CD4-positive, alpha-beta T cell (primary cell): ENCODE measurements around the gene EPB41L4B. TPM values are rescaled to one million over a fixed set of nuclear protein-coding genes. Genes with fewer than 3 reads are reported as not detected.

Source experiments
- ATAC-seq: fragments of 200-7000 bp; cut with Tn5 transposase; one replicate; pipeline ENCODE4 v1.10.0; 2022; ENCODE audit warnings: mild to moderate bottlenecking; ENCODE audit not compliant: poor library complexity
- CTCF ChIA-PET: fragments of 350-600 bp; sonication (Branson Sonifier 250); formaldehyde crosslinking; loops from one replicate; lab custom pipeline; 2021; ENCODE audit warnings: antibody characterized with exemption, inconsistent platforms; lab: Charles Lee
- POLR2A ChIA-PET: fragments of 350-600 bp; sonication (Branson Sonifier 250); formaldehyde crosslinking; loops from one replicate; lab custom pipeline; 2021; ENCODE audit warnings: antibody characterized with exemption, inconsistent platforms; lab: Charles Lee
- DNase-seq, 14 experiments: peaks; one replicate each; pipeline ENCODE4 v3.0.0-alpha.2; 2013 to 2020; ENCODE audit warnings: mixed read lengths in 2 of 14
- H3K27ac ChIP-seq, 2 donors: one replicate each; pipeline versions ENCODE4 v1.5.1 to v1.7.0; 2013; ENCODE audit warnings: low read length in 2 of 2, low read depth in 1 of 2, mild to moderate bottlenecking in 1 of 2
- H3K27me3 ChIP-seq, 2 experiments: 1 replicate in 1 of 2; 2 replicates in 1 of 2; pipeline versions ENCODE4 v1.6.1 to v1.7.0; 2013; ENCODE audit warnings: low read length in 2 of 2, control low read depth in 1 of 2, mild to moderate bottlenecking in 1 of 2, moderate library complexity in 1 of 2; ENCODE audit not compliant: insufficient read depth in 2 of 2, control insufficient read depth in 1 of 2
- H3K36me3 ChIP-seq: one replicate; pipeline ENCODE4 v1.6.1; 2013; ENCODE audit warnings: low read length, control low read depth; ENCODE audit not compliant: insufficient read depth
- H3K4me1 ChIP-seq: one replicate; pipeline ENCODE4 v1.6.1; 2013; ENCODE audit warnings: low read length, control low read depth; ENCODE audit not compliant: insufficient read depth
- H3K4me3 ChIP-seq: one replicate; pipeline ENCODE4 v1.5.1; 2013; ENCODE audit warnings: mild to moderate bottlenecking, low read length, moderate library complexity
- H3K9me3 ChIP-seq, 2 experiments: 1 replicate in 1 of 2; 2 replicates in 1 of 2; pipeline versions ENCODE4 v1.6.1 to v1.7.0; 2013; ENCODE audit warnings: low read length in 2 of 2, mild to moderate bottlenecking in 2 of 2, control low read depth in 1 of 2, moderate library complexity in 1 of 2; ENCODE audit not compliant: control insufficient read depth in 1 of 2, insufficient read depth in 1 of 2
- H3K27ac Mint-ChIP-seq: one replicate; pipeline ENCODE4 v1.8.0; 2020; ENCODE audit warnings: mixed read lengths
- H3K27me3 Mint-ChIP-seq: one replicate; pipeline ENCODE4 v1.8.0; 2021; ENCODE audit warnings: mixed read lengths
- H3K36me3 Mint-ChIP-seq: one replicate; pipeline ENCODE4 v1.8.0; 2021; ENCODE audit warnings: low read depth, mixed read lengths
- H3K4me1 Mint-ChIP-seq: one replicate; pipeline ENCODE4 v1.8.0; 2021; ENCODE audit warnings: low read depth, mixed read lengths
- H3K4me3 Mint-ChIP-seq: one replicate; pipeline ENCODE4 v1.8.0; 2020; ENCODE audit warnings: mild to moderate bottlenecking, mixed read lengths
- H3K9me3 Mint-ChIP-seq: one replicate; pipeline ENCODE4 v1.8.0; 2020; ENCODE audit warnings: mixed read lengths
- CTCF ChIP-seq: fragments of 200-600 bp; IDR thresholded peaks from one replicate; pipeline ENCODE4 v1.8.0; 2022; ENCODE audit warnings: antibody characterized with exemption, mild to moderate bottlenecking
- intact Hi-C, 2 experiments: fragments of 100-400 bp; cut with DNase I in 1 of 2; cut with micrococcal nuclease in 1 of 2; formaldehyde crosslinking; loops; one replicate each; pipeline versions ENCODE4 v1.15.1 to v1.9.0; 2023 to 2025; cut with DNase I, micrococcal nuclease
- total RNA-seq, 174 experiments: library from RNA in 2 of 174; stranded (reverse) in 2 of 174; gene quantifications; one replicate each; pipeline ENCODE4 v1.2.3 and lab custom pipeline; 2021 to 2026

EPB41L4B gene
- total RNA-seq, 2 experiments from 2014 or later: not detected

GRCh38 chr9:109311731-109312130 is 9.1 kb downstream of the EPB41L4B start:
- no peak overlapping the region for H3K4me3 Mint-ChIP-seq
- H3K27me3 Mint-ChIP-seq: peaks cover 72% of the 10 kb centered on the region
- no peaks in the 10 kb centered on the region for H3K9me3 Mint-ChIP-seq
- TF ChIP-seq CTCF: no peak
- peaks cover 15 to 20% of the 10 kb centered on the region in 2 experiments for H3K27me3 ChIP-seq
- H3K9me3 ChIP-seq: no peaks in the 10 kb centered on the region
- H3K4me1 ChIP-seq: no peaks in the 10 kb centered on the region
- DNase-seq (no peak), ATAC-seq (no peak)
- no peaks in the 10 kb centered on the region for H3K4me1 Mint-ChIP-seq
- no peak overlapping the region for H3K4me3 ChIP-seq
- ChIA-PET POLR2A (no interaction called here), CTCF (no interaction called here)
- H3K27ac ChIP-seq: no peak overlapping the region
- H3K36me3 ChIP-seq: no peaks in the 10 kb centered on the region
- no peak overlapping the region for H3K27ac Mint-ChIP-seq
- H3K36me3 Mint-ChIP-seq: no peaks in the 10 kb centered on the region
- intact Hi-C loops: no loop called here

GRCh38 chr9:109311286-109311685 is 9.6 kb downstream of the EPB41L4B start:
- Histone ChIP-seq H3K36me3 (no peaks in the 10 kb centered on the region), H3K4me1 (no peaks in the 10 kb centered on the region), H3K27ac (no peak overlapping the region), H3K9me3 (no peaks in the 10 kb centered on the region), H3K4me3 (no peak overlapping the region), H3K27me3 (peaks cover 12 to 18% of the 10 kb centered on the region in 2 experiments)
- H3K36me3 Mint-ChIP-seq: no peaks in the 10 kb centered on the region
- POLR2A ChIA-PET: no interaction called here
- no peak for TF ChIP-seq CTCF
- intact Hi-C loops: no loop called here
- peaks cover 70% of the 10 kb centered on the region for H3K27me3 Mint-ChIP-seq
- no peaks in the 10 kb centered on the region for H3K4me1 Mint-ChIP-seq
- no peak for ATAC-seq
- no peak overlapping the region for H3K4me3 Mint-ChIP-seq
- no peak for DNase-seq
- H3K27ac Mint-ChIP-seq: no peak overlapping the region
- CTCF ChIA-PET: no interaction called here
- H3K9me3 Mint-ChIP-seq: no peaks in the 10 kb centered on the region

- Histone ChIP-seq H3K9me3 (no peaks in the 10 kb centered on the region), H3K27ac (no peak overlapping the region), H3K4me1 (no peaks in the 10 kb centered on the region), H3K27me3 (peaks cover 5 to 10% of the 10 kb centered on the region in 2 experiments), H3K36me3 (no peaks in the 10 kb centered on the region), H3K4me3 (no peak overlapping the region)
- Mint-ChIP-seq H3K27me3 (peaks cover 62% of the 10 kb centered on the region), H3K4me3 (no peak overlapping the region), H3K27ac (no peak overlapping the region), H3K9me3 (no peaks in the 10 kb centered on the region), H3K36me3 (no peaks in the 10 kb centered on the region), H3K4me1 (no peaks in the 10 kb centered on the region)
- no peak for ATAC-seq
- ChIA-PET CTCF (no interaction called here), POLR2A (no interaction called here)
- no peak for TF ChIP-seq CTCF
- intact Hi-C loops: no loop called here
- DNase-seq: no peak
These were observed 10.4 kb downstream of the EPB41L4B start for GRCh38 chr9:109310486-109310901.
